H1 (cell line): ENCODE results near the gene MAP4K4. TPM values are rescaled to one million over a fixed set of nuclear protein-coding genes. Genes with fewer than 3 reads are reported as not detected.

ENCODE experiments used
- CTCF ChIA-PET: fragments of 300-600 bp; sonication (Branson Sonifier 250); formaldehyde crosslinking; loops from one replicate; lab custom pipeline; 2021; ENCODE audit not compliant: partially characterized antibody; lab: Charles Lee
- POLR2A ChIA-PET: fragments of 300-600 bp; sonication (Branson Sonifier 250); formaldehyde crosslinking; loops from one replicate; lab custom pipeline; 2021; ENCODE audit warnings: inconsistent platforms; ENCODE audit not compliant: partially characterized antibody; lab: Charles Lee
- DNase-seq, 2 experiments: peaks; one replicate each; pipeline versions ENCODE4 v3.0.0 to v3.0.0-alpha.2; 2010 to 2022; ENCODE audit warnings: low spot score in 2 of 2, low read depth in 1 of 2, mixed read lengths in 1 of 2
- FAIRE-seq: peaks from 2 replicates; lab custom pipeline; 2011; peaks lifted over from hg19 to GRCh38; lab: Jason Lieb, UNC
- H2AFZ ChIP-seq: 2 replicates; pipeline ENCODE4 v1.8.1; 2012; ENCODE audit warnings: low read length, inconsistent platforms
- H2AK5ac ChIP-seq: 2 replicates; pipeline ENCODE4 v1.6.1; 2013; ENCODE audit warnings: low read depth, low read length
- H2BK120ac ChIP-seq: replicated peaks from 2 replicates; pipeline ENCODE3; 2013; ENCODE audit warnings: low read depth, low read length, inconsistent platforms
- H2BK12ac ChIP-seq: 2 replicates; pipeline ENCODE4 v1.6.1; 2013; ENCODE audit warnings: low read depth, low read length
- H2BK15ac ChIP-seq: 2 replicates; pipeline ENCODE4 v1.6.1; 2013; ENCODE audit warnings: low read length
- H2BK20ac ChIP-seq: 2 replicates; pipeline ENCODE4 v1.6.1; 2013; ENCODE audit warnings: low read length
- H2BK5ac ChIP-seq: 2 replicates; pipeline ENCODE4 v1.6.1; 2013; ENCODE audit warnings: low read depth, low read length
- H3K14ac ChIP-seq: 2 replicates; pipeline ENCODE4 v1.6.1; 2013; ENCODE audit warnings: inconsistent platforms; ENCODE audit not compliant: insufficient read length
- H3K18ac ChIP-seq: 2 replicates; pipeline ENCODE4 v1.6.1; 2013; ENCODE audit warnings: low read length; ENCODE audit errors: extremely low read depth
- H3K23ac ChIP-seq: 2 replicates; pipeline ENCODE4 v1.6.1; 2013; ENCODE audit warnings: inconsistent platforms; ENCODE audit not compliant: insufficient read length
- H3K23me2 ChIP-seq: 2 replicates; pipeline ENCODE4 v1.6.1; 2013; ENCODE audit warnings: low read depth, low read length
- H3K27ac ChIP-seq: 2 replicates; pipeline ENCODE4 v1.6.1; 2011; ENCODE audit warnings: low read depth, low read length, inconsistent platforms
- H3K27me3 ChIP-seq, 4 experiments: replicated peaks in 1 of 4; 1 replicate in 1 of 4; 2 replicates in 3 of 4; pipeline versions ENCODE4 v1.6.1 to v1.8.1; 2011 to 2013; ENCODE audit warnings: low read length in 3 of 4, mild to moderate bottlenecking in 3 of 4, inconsistent platforms in 2 of 4, mixed read lengths in 2 of 4, moderate library complexity in 1 of 4; ENCODE audit not compliant: control insufficient read depth in 3 of 4, insufficient read depth in 3 of 4; ENCODE audit errors: extremely low read depth in 1 of 4
- H3K36me3 ChIP-seq, 4 experiments: 2 replicates each; pipeline versions ENCODE4 v1.6.1 to v1.8.1; 2011 to 2013; ENCODE audit warnings: mild to moderate bottlenecking in 4 of 4, low read length in 3 of 4, moderate library complexity in 2 of 4, control low read depth in 1 of 4, inconsistent platforms in 1 of 4; ENCODE audit not compliant: insufficient read depth in 4 of 4, control insufficient read depth in 2 of 4
- H3K4ac ChIP-seq: replicated peaks from 2 replicates; pipeline ENCODE3; 2013; ENCODE audit warnings: low read length, low read depth, mixed read lengths, inconsistent platforms; ENCODE audit not compliant: insufficient read length
- H3K4me1 ChIP-seq, 4 experiments: replicated peaks in 1 of 4; 1 replicate in 1 of 4; 2 replicates in 3 of 4; pipeline versions ENCODE4 v1.6.1 to v1.8.1; 2011 to 2013; ENCODE audit warnings: low read length in 3 of 4, inconsistent platforms in 2 of 4, mixed read lengths in 1 of 4; ENCODE audit not compliant: insufficient read depth in 4 of 4, control insufficient read depth in 3 of 4
- H3K4me2 ChIP-seq, 2 experiments: 2 replicates each; pipeline versions ENCODE4 v1.6.1 to v1.8.1; 2011 to 2013; ENCODE audit warnings: low read depth in 2 of 2, low read length in 2 of 2, control low read depth in 1 of 2, inconsistent platforms in 1 of 2, mild to moderate bottlenecking in 1 of 2; ENCODE audit not compliant: insufficient read depth in 1 of 2
- H3K4me3 ChIP-seq, 4 experiments: fragments of 200-600, 300-600 bp in 1 of 4; sonication (generic), shearing (Covaris generic), sonication (Bioruptor Twin) in 1 of 4; 2 replicates each; pipeline versions ENCODE4 v1.5.1 to v1.8.1; 2011 to 2016; ENCODE audit warnings: low read length in 4 of 4, low read depth in 3 of 4, control low read depth in 2 of 4, inconsistent platforms in 2 of 4, mild to moderate bottlenecking in 2 of 4, mixed read lengths in 1 of 4, moderate library complexity in 1 of 4; ENCODE audit not compliant: insufficient read depth in 2 of 4; ENCODE audit errors: extremely low read depth in 1 of 4
- H3K56ac ChIP-seq: replicated peaks from 2 replicates; pipeline ENCODE3; 2013; ENCODE audit warnings: low read depth, mild to moderate bottlenecking, mixed read lengths, low read length, inconsistent platforms; ENCODE audit not compliant: insufficient read length
- H3K79me1 ChIP-seq: 2 replicates; pipeline ENCODE4 v1.6.1; 2013; ENCODE audit warnings: low read depth, low read length, control low read depth
- H3K79me2 ChIP-seq, 2 experiments: 2 replicates each; pipeline versions ENCODE4 v1.6.1 to v1.8.1; 2012 to 2013; ENCODE audit warnings: low read length in 2 of 2, mild to moderate bottlenecking in 2 of 2, inconsistent platforms in 1 of 2; ENCODE audit not compliant: insufficient read depth in 2 of 2, control insufficient read depth in 1 of 2
- H3K9ac ChIP-seq, 4 experiments: replicated peaks in 1 of 4; 1 replicate in 1 of 4; 2 replicates in 3 of 4; pipeline versions ENCODE4 v1.6.1 to v1.8.1; 2011 to 2013; ENCODE audit warnings: low read depth in 3 of 4, low read length in 3 of 4, control low read depth in 2 of 4, mild to moderate bottlenecking in 2 of 4, moderate library complexity in 2 of 4, inconsistent platforms in 1 of 4; ENCODE audit errors: extremely low read depth in 1 of 4
- H3K9me3 ChIP-seq, 2 experiments: 2 replicates each; pipeline versions ENCODE4 v1.6.1 to v1.8.1; 2012 to 2013; ENCODE audit warnings: mild to moderate bottlenecking in 2 of 2, moderate library complexity in 2 of 2, control low read depth in 1 of 2, inconsistent platforms in 1 of 2, low read depth in 1 of 2, low read length in 1 of 2, mixed read lengths in 1 of 2; ENCODE audit not compliant: insufficient read depth in 2 of 2
- H4K20me1 ChIP-seq, 2 experiments: replicated peaks in 1 of 2; 2 replicates each; pipeline versions ENCODE3 to v1.8.1; 2011 to 2013; ENCODE audit warnings: inconsistent platforms in 2 of 2, low read length in 2 of 2, mild to moderate bottlenecking in 1 of 2; ENCODE audit not compliant: insufficient read depth in 2 of 2, control insufficient read depth in 1 of 2
- H4K5ac ChIP-seq: 2 replicates; pipeline ENCODE4 v1.6.1; 2013; ENCODE audit warnings: low read length, low read depth, mixed read lengths, inconsistent platforms; ENCODE audit not compliant: insufficient read length
- H4K8ac ChIP-seq: 2 replicates; pipeline ENCODE4 v1.8.0; 2013; ENCODE audit warnings: mild to moderate bottlenecking, moderate library complexity, low read length, inconsistent platforms; ENCODE audit not compliant: insufficient read depth; ENCODE audit errors: extremely low read depth
- H4K91ac ChIP-seq: replicated peaks from 2 replicates; pipeline ENCODE3; 2013; ENCODE audit warnings: low read length, mixed read lengths, inconsistent platforms; ENCODE audit not compliant: insufficient read length
- JUN ChIP-seq: IDR thresholded peaks from 2 replicates; pipeline ENCODE4 v1.6.1; 2011; ENCODE audit warnings: low read depth, mild to moderate bottlenecking, improper control_type of control experiment, low read length
- JUND ChIP-seq: IDR thresholded peaks from 2 replicates; pipeline ENCODE4 v1.6.1; 2011; ENCODE audit warnings: mild to moderate bottlenecking, improper control_type of control experiment, low read length
- RNF2 ChIP-seq: fragments of 200-900, 300-1000 bp; sonication (generic); IDR thresholded peaks from 2 replicates; pipeline ENCODE4 v1.7.1; 2016; ENCODE audit warnings: borderline replicate concordance, low read depth, mild to moderate bottlenecking, antibody characterized with exemption, low read length; ENCODE audit not compliant: poor library complexity, severe bottlenecking; ENCODE audit errors: missing control alignments
- RXRA ChIP-seq: IDR thresholded peaks from 2 replicates; pipeline ENCODE4 v1.6.1; 2011; ENCODE audit warnings: low read depth, mild to moderate bottlenecking, low read length, moderate library complexity; ENCODE audit not compliant: insufficient read depth
- SIRT6 ChIP-seq: IDR thresholded peaks from one replicate; pipeline ENCODE4 v1.7.1; 2012; ENCODE audit warnings: low read length, inconsistent platforms
- SP4 ChIP-seq: IDR thresholded peaks from 2 replicates; pipeline ENCODE4 v1.6.1; 2012; ENCODE audit warnings: low read length, inconsistent platforms
- WGBS, 2 experiments: shearing (Covaris generic) in 1 of 2; methylation state at CpG; one replicate each; pipeline versions ENCODE4 v1.1.6 to v1.1.7; 2013 to 2015; ENCODE audit warnings: low lambda C conversion rate in 2 of 2, mixed read lengths in 2 of 2, inconsistent platforms in 1 of 2, low coverage in 1 of 2, missing lambda C conversion rate in 1 of 2; ENCODE audit not compliant: insufficient replicate concordance in 2 of 2, insufficient coverage in 1 of 2, insufficient read length in 1 of 2; ENCODE audit errors: extremely low coverage in 1 of 2, missing lambda C conversion rate in 1 of 2; 5-methylcytosine and 5-hydroxymethylcytosine counted together
- polyA plus RNA-seq, 7 experiments: library from polyadenylated mRNA; depleted of rRNA in 3 of 7; stranded (reverse) in 5 of 7; unstranded in 2 of 7; fragments of >200 nt in 5 of 7; fragments of 200-250 nt in 2 of 7; gene quantifications; 1 replicate in 5 of 7; 2 replicates in 1 of 7; 4 replicates in 1 of 7; pipeline versions ENCODE4 v1.2.1 to v1.2.3, GENCODE V29; 2011 to 2013; ENCODE audit warnings: missing spikeins in 2 of 7, mixed read lengths in 2 of 7
- total RNA-seq: library from RNA; stranded (reverse); fragmentation: NEBNext Ultra II Directional; extraction: Animal tissue kit (Norgen Biotek cat#: 25700); gene quantifications from 2 replicates; pipeline ENCODE4 v1.2.1, GENCODE V29; 2021

Gene MAP4K4
- total and polyA plus RNA-seq, 2 of the 8 experiments (the other 6 are each of a cell fraction or from before 2014, with no cell fraction given) = 53.2 to 138 TPM

GRCh38 chr2:101750688-101751087 is 53.2 kb downstream of the MAP4K4 start:
- no peak overlapping the region for H2BK20ac ChIP-seq
- 93% methylated on average over 3 of the region's 3 CpGs; no CpG with 5 or more reads in 1 of the 2 experiments for WGBS, 2 experiments
- TF ChIP-seq RXRA (no peak), JUN (no peak), SP4 (no peak), SIRT6 (no peak), RNF2 (no peak), JUND (no peak)

More at GRCh38 chr2:101750688-101751087, 53.2 kb downstream of the MAP4K4 start:
- no peak overlapping the region for H2BK12ac ChIP-seq
- H3K56ac ChIP-seq = no peak overlapping the region
- H3K23me2 ChIP-seq = no peaks in the 10 kb centered on the region
- no peaks in the 10 kb centered on the region for H3K9me3 ChIP-seq
- H3K4me2 ChIP-seq = peak overlapping the region; percentile 0 to 15; a peak in 1 of 4 replicates
- H3K4ac ChIP-seq = no peak overlapping the region
- no peak for FAIRE-seq
- H3K27ac ChIP-seq = no peak overlapping the region
- no peak overlapping the region for H2BK120ac ChIP-seq
- no peak overlapping the region for H2BK5ac ChIP-seq
- no peaks in the 10 kb centered on the region for H3K36me3 ChIP-seq
- no peak overlapping the region for H3K18ac ChIP-seq
- H3K14ac ChIP-seq = no peak overlapping the region
- H2AFZ ChIP-seq = no peak overlapping the region
- H3K4me1 ChIP-seq = peaks cover 5 to 22% (median 15%) of the 10 kb centered on the region in 4 experiments; a peak in 5 of 7 replicates
- CTCF ChIA-PET = interaction anchor here (1.3 to 1.4 kb wide), 2 partner anchors 25 to 300 kb away, joined by 3 to 5 read pairs; no protein-coding TSS in a partner anchor
- peaks cover 7 to 15% of the 10 kb centered on the region in 2 experiments for H4K20me1 ChIP-seq
- H4K8ac ChIP-seq = no peak overlapping the region
- no peak for DNase-seq
- no peak overlapping the region for H3K23ac ChIP-seq
- H2BK15ac ChIP-seq = no peak overlapping the region
- no peak overlapping the region for H2AK5ac ChIP-seq
- H3K79me1 ChIP-seq = peaks cover 13% of the 10 kb centered on the region
- H4K5ac ChIP-seq = no peak overlapping the region
- H3K79me2 ChIP-seq = peaks cover 18 to 81% of the 10 kb centered on the region in 2 experiments
- H3K27me3 ChIP-seq = no peaks in the 10 kb centered on the region
- H3K9ac ChIP-seq = no peak overlapping the region
- no peak overlapping the region for H4K91ac ChIP-seq
- no peak overlapping the region for H3K4me3 ChIP-seq
- POLR2A ChIA-PET = no interaction called here
